ENCODE results near the gene CWC22. TPM values are rescaled to one million over a fixed set of nuclear protein-coding genes. Genes with fewer than 3 reads are reported as not detected.
A peak's percentile ranks its signal among the peaks of the same experiment; 100 is the strongest.
"Not testable (repeated sequence)": the region's sequence is repeated elsewhere in the genome, so short reads cannot be mapped to it uniquely, and the experiment has no call there.

Gene CWC22
- total RNA-seq (2014; rRNA removed; shearing (Covaris generic)): 15.5 and 21.7 TPM in 2 replicates

- peak; percentile 91 for DNase-seq (ENCODE audit: low read depth)
Observed at GRCh38 chr2:180006781-180007579, at the start of gene CWC22. TSS of gene CWC22 (minus strand) at chr2:180007297. CDS start at chr2:179993341, 13,956 bp downstream.

- no peak for DNase-seq (ENCODE audit: low read depth)
Observed at GRCh38 chr2:180056367-180057118, 49.4 kb upstream of the CWC22 start.

GRCh38 chr2:180054576-180054975 is 47.5 kb upstream of the CWC22 start:
- DNase-seq (ENCODE audit: low read depth): not testable (repeated sequence)

- DNase-seq (ENCODE audit: low read depth): no peak
Observed at GRCh38 chr2:180050246-180050645, 43.1 kb upstream of the CWC22 start.

- DNase-seq (ENCODE audit: low read depth): no peak
Observed at GRCh38 chr2:180048251-180048650, 41.2 kb upstream of the CWC22 start.

- no peak for DNase-seq (ENCODE audit: low read depth)
Observed at GRCh38 chr2:180046776-180047175, 39.7 kb upstream of the CWC22 start.

- DNase-seq (ENCODE audit: low read depth): no peak
Observed at GRCh38 chr2:180046202-180046601, 39.1 kb upstream of the CWC22 start.

- peak; percentile 90 for DNase-seq (ENCODE audit: low read depth)
Observed at GRCh38 chr2:180040146-180040925, 33.2 kb upstream of the CWC22 start.

- DNase-seq (ENCODE audit: low read depth): no peak
Observed at GRCh38 chr2:180038997-180039396, 31.9 kb upstream of the CWC22 start.

GRCh38 chr2:180033993-180034894 is 27.1 kb upstream of the CWC22 start:
- DNase-seq (ENCODE audit: low read depth): peak; percentile 39

GRCh38 chr2:180029575-180029974 is 22.5 kb upstream of the CWC22 start:
- no peak for DNase-seq (ENCODE audit: low read depth)

- DNase-seq (ENCODE audit: low read depth): no peak
Observed at GRCh38 chr2:180021850-180022249, 14.8 kb upstream of the CWC22 start.

GRCh38 chr2:180017784-180018183 is 10.7 kb upstream of the CWC22 start:
- peak; percentile 86 for DNase-seq (ENCODE audit: low read depth)

- no peak for DNase-seq (ENCODE audit: low read depth)
Observed at GRCh38 chr2:180016937-180017336, 9.8 kb upstream of the CWC22 start.

- DNase-seq (ENCODE audit: low read depth): peak; percentile 74
Observed at GRCh38 chr2:180015951-180016709, 9.0 kb upstream of the CWC22 start.

- DNase-seq (ENCODE audit: low read depth): peak; percentile 70
Observed at GRCh38 chr2:180012523-180012922, 5.4 kb upstream of the CWC22 start.

- DNase-seq (ENCODE audit: low read depth): no peak
Observed at GRCh38 chr2:180010701-180011100, 3.6 kb upstream of the CWC22 start.

GRCh38 chr2:180006231-180006630 is 866 bp downstream of the CWC22 start:
- DNase-seq (ENCODE audit: low read depth): no peak

- DNase-seq (ENCODE audit: low read depth): not testable (repeated sequence)
Observed at GRCh38 chr2:180005465-180005864, 1.6 kb downstream of the CWC22 start.

GRCh38 chr2:180004731-180005130 is 2.4 kb downstream of the CWC22 start:
- DNase-seq (ENCODE audit: low read depth): no peak
